GM13976 (cell line): ENCODE results near the gene RAD54L2.
"Not testable (repeated sequence)": the region's sequence is repeated elsewhere in the genome, so short reads cannot be mapped to it uniquely, and the experiment has no call there.

Experiments used
- DNase-seq: peaks from one replicate; pipeline ENCODE4 v3.0.0; 2012; ENCODE audit warnings: low spot score
- CTCF ChIP-seq: IDR thresholded peaks from 2 replicates; pipeline ENCODE4 v1.5.1; 2012; ENCODE audit warnings: borderline replicate concordance, mild to moderate bottlenecking; ENCODE audit not compliant: insufficient read depth; ENCODE audit errors: extremely low read depth, missing control alignments, control extremely low read depth
- in situ Hi-C: fragments of 300-500 bp; cut with MboI; formaldehyde crosslinking; loops from one replicate; pipeline ENCODE4 v1.12.0; 2022; ENCODE audit warnings: low sequenced_read_pairs, mixed read lengths, inconsistent platforms; ENCODE audit not compliant: unreplicated experiment

The RAD54L2 gene

GRCh38 chr3:51530485-51530884 lies 8.0 kb upstream of the RAD54L2 start:
- DNase-seq, result no peak
- in situ Hi-C loops, result no loop called here
- TF ChIP-seq CTCF, result no peak

GRCh38 chr3:51535146-51536019 lies 3.1 kb upstream of the RAD54L2 start:
- no peak for TF ChIP-seq CTCF
- DNase-seq, result no peak
- in situ Hi-C loops, result no loop called here

- DNase-seq, in situ Hi-C loops: not testable (repeated sequence)
These were observed 888 bp upstream of the RAD54L2 start for GRCh38 chr3:51537631-51538030.

- TF ChIP-seq CTCF, result no peak
- DNase-seq, result peak; percentile 57
- in situ Hi-C loops, result no loop called here
These were observed 432 bp upstream of the RAD54L2 start for GRCh38 chr3:51538115-51538458.

- no peak for TF ChIP-seq CTCF
- DNase-seq, result peak; percentile 47
- in situ Hi-C loops, result no loop called here
These were observed 897 bp downstream of the RAD54L2 start for GRCh38 chr3:51539291-51539941.

- DNase-seq, in situ Hi-C loops: not testable (repeated sequence)
These were observed 4.1 kb downstream of the RAD54L2 start for GRCh38 chr3:51542596-51542995.

GRCh38 chr3:51544011-51544775 lies 5.7 kb downstream of the RAD54L2 start:
- no peak for DNase-seq
- no peak for TF ChIP-seq CTCF
- in situ Hi-C loops, result no loop called here
